Measurements from ENCODE around the gene SP140.
"Not testable (repeated sequence)": the region's sequence is repeated elsewhere in the genome, so short reads cannot be mapped to it uniquely, and the experiment has no call there.

Gene SP140

DNA sequence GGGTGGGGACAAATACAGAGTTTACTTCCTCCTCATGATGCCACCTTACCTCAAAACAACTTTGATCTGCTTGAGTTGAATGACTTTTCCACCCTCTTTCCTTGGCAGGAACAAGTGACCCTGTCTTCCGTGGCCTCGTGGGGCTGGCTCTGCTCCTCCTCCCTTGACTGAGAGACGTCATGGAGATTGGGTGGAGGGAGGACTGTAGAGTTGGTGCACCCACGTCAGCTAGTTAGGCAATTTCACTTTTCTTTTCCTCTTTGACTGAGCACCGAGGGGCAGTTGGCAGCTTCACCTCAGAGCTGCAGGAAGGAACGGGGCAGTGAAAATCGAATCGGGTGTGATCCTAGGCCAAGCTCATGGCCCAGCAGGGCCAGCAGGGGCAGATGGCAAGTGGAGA lies at the start of gene SP140:
Gene SP140 (plus strand): TSS at position 251 of the 400 bp plus-strand sequence. CDS start 109 bp downstream, at position 360.
- peak; percentile 73 to 81 for DNase-seq (ENCODE audit: low read depth in 2 of 2)

DNA sequence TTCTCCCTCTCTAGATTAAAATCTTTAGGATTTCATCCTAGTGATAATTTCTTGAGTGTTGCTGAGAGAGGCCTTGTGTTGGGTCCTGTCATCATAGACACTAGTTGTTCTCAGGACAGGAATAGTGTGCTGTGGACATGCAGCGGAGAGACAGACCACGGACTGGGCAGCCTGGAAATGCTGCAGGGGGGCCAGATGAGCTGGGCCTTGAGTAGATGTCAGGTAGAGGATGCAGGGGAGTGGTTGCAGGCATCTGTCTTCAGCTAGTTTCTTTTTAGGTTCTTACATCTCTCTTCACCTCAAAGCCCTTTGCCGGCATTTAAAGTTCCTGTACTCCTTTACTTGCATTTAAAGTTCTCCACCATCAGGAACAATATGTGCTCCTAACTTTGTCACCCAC lies 48.5 kb upstream of the SP140 start:
- no peak for DNase-seq (ENCODE audit: low read depth in 2 of 2)

DNA sequence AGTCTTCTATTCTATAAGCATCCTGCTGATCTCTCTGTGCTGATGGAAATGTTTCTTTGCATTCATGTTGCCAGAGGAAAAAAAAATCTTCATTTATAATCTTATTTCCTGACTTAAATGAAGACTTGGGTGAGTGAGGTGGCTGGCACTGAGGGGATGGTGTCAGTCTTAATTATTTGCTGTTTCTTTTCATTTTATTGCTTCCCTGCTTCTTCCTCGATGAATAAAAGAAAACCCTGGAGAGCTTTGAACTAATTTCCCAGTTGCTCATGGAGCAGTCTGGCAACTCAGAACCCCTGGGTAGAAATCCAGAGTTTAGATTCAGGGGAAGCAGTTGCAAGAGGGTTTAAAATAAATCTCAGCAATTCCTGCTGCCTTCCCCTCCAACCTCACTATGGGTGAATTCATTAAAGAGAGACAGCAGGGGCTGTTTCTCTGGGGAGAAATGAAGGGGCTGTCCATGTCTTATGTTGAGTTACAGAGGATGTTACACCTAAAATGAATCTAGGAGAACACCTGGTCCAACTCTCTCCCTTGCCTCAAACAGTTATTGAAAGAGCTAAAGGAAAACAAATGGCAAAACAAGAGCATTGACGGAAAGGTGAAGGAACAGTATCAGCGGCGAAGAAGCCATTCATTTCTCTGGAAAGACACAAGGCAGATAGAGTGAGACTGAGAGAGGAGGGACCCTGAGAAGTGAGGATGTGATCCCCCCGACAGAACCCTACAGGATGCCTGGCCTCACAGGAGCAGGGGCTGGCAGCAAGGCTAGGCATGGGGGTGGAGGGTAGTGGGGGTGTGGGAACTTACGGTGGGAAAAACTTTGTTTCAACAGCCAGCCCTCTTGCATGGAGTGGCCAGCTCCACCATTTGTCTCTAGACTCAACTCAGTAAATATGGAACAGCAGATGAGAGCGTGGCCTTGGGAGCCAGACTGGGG lies 46.7 kb upstream of the SP140 start:
- DNase-seq (ENCODE audit: low read depth in 2 of 2), result no peak

DNA sequence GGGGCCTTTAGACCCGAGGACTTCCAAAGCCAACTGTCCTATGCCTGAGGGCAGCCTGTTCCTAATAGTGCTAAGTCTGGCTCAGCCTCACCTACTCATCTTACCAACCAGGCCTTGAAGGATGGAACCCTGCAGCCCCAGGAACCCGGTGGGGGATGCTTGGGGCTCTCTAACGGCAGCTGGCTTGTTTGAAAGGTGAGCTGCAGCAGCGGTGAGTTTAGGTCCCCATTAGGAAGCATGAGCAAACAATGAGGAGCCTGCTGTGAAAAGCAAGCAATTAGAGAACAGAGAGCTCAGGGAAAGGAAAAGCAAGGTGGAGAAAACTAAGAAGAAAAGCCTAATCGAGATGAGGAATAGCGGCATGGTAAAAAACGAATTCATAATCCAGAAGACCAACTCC lies 45.6 kb upstream of the SP140 start:
- no peak for DNase-seq (ENCODE audit: low read depth in 2 of 2)

DNA sequence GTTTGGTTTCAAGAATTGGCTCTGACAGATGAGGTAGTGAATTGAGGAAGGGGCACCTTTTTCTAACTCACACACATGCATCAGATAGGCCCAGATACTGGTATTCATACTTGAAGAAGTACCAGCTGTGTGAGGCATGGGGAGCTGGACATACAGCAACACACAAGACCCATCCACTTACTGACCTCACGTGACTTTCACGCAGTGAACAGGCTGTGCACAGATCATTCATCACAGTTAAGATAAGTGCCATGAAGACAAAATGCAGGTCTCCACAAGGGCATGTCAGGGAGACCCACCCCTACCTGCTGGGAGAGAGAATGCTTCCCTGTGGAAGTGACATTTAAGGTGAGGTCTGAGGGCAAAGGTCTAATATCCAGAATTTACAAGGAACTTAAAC lies 44.3 kb upstream of the SP140 start:
- DNase-seq (ENCODE audit: low read depth in 2 of 2), result no peak

DNA sequence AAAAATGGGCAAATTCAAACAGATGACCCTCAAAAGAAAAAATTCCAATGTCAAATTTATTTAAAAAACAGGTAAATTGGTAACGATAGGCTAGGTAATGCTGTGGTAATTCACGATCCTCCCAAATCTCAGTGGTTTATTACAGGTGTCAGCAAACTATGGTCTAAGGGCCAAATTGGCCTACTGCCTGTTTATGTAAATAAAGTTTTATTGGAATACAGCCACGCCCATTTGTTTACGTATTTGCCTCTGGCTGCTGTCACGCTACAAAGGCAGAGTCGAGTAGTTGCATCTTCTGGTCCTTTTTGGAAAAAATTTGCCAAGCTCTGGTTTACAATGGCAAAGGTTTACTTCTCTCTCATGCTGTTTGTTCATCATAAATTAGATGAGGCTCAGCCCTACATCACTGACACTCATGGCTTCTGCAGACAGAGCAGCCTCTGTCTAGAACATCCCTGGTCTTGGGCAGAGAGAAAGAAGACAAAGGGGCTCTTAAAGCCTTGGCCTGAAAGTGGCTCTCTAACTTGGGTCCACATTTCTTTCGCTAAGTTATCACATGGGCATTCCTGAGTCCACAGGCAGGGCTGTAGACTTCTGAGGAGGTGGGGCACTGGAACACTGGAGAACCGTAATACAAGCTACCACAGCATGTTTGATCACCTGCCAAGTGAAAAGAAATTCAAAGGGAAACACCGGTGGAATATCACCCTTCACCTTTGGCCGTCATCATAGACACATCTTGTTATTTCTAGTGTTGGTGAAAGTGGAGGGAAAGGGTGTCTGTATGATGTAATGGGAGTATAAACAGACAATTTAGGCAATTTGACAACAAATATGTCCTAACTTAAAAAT lies 40.6 kb upstream of the SP140 start:
- DNase-seq (ENCODE audit: low read depth in 2 of 2), result no peak

DNA sequence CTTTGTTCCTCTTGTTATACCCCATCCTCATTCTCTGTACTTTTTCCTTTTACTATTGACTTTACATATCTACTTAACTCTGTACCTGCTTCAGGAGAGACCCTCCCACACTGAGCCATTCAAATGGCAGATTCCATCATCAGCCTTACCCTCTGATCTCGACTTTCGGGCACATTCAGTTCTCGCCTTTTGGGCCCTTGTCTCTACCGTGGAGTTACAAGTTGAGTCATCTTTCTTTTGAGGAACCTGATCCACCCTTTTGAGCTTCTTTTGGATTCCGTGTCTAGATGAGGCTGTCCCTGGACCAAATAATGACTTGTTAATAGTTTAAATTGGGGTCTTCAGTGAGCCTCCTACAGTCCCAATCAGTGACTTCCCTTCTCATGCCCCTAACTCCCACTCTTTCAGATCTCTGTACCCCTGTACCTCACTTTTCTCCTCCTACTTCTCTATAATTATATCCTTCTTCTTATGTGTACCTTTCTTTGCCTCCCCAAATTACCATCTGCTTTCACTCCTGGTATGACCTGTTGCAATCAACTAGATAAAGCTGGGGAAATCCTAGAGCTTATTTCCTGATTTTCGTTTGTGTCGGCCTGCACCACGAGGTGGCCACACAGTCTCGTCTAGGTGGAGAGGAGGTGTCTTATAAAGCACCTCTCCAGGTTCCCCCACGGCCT lies 23.0 kb upstream of the SP140 start:
- no peak for DNase-seq (ENCODE audit: low read depth in 2 of 2)

DNA sequence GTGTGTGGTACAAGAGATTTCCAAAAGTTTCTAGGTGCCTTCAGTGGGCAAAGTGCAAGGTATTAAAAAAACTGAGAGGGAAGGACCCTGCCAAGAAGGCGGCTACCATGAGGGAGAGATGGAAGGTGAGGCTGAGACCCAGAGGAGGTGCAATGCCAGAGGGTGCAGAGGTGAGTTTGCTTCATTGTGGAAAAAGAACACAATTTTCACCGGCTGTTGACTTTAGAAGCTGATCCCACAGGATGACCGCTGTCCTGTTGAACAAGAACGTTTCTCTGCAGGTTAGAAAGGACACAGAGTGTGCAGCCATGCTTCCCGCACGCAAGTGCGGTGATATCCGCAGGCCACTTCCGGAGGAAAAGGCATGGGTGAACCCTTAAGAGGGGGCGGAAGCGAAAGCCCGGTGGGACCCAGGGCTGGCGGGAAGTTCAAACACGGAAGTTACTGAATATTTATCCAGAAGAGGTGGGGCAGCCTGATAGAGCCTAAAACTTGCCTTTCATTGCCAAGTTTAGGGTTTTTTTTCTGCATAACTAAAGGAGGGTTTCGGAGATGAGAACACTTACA lies 22.3 kb upstream of the SP140 start:
- no peak for DNase-seq (ENCODE audit: low read depth in 2 of 2)

DNA sequence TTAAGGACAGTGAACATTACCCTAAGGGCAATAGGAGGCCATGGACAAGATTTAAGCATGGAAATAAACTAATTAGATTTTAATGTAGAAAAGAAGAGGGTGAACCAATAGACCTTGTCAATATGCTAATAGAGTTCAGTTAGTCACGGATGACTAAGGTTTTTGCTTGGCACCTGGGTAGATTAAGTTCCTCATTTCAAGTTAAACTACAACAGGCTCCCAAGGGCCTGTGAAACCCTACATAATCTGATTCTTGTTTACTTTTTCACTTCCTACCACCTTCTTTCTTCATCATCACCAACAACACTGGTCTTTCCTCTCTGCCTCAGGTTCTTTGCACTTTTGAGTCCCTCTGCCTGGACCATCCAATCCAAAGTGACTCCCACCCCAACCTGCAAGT lies 20.5 kb upstream of the SP140 start:
- DNase-seq (ENCODE audit: low read depth in 2 of 2), result no peak

DNA sequence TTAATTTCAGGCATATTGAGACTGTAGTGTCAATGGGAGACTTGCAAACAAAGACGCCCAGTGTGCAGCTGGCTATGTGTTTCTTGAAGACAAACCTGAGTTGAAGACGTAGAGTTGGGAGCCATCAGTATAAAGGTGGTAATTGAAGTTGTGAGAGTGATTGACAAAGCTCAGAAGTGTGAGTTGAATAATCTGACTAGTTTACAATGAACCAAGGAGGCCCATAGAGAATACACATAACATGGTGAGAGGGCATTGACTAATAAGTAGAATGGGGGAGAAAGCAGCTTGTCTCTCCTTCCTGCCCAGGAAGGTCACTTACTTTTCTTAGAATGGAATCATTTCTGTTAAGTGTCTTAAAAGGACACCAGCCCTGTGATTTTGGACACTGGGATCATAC lies 19.8 kb upstream of the SP140 start:
- DNase-seq (ENCODE audit: low read depth in 2 of 2), result no peak

DNA sequence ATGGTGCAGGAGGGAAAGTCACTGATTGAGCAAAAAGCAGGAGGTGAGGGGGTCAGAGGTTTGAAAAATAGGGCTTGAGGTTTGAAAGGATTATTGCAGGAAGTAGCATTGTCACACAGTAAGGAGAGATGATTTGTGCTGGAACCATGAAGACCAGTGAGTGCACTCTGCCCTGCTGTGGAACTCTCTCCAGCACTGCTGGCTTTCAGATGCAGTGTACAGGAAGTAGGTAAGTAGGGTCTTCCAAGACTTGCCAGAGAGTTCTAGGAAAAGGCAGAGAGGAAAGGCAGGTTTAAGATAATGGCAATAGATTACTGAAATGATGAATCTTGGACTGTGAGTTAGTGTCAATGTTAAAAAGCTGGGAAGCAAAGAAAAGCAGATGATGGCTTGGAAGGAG lies 17.0 kb upstream of the SP140 start:
- DNase-seq (ENCODE audit: low read depth in 2 of 2), result no peak

DNA sequence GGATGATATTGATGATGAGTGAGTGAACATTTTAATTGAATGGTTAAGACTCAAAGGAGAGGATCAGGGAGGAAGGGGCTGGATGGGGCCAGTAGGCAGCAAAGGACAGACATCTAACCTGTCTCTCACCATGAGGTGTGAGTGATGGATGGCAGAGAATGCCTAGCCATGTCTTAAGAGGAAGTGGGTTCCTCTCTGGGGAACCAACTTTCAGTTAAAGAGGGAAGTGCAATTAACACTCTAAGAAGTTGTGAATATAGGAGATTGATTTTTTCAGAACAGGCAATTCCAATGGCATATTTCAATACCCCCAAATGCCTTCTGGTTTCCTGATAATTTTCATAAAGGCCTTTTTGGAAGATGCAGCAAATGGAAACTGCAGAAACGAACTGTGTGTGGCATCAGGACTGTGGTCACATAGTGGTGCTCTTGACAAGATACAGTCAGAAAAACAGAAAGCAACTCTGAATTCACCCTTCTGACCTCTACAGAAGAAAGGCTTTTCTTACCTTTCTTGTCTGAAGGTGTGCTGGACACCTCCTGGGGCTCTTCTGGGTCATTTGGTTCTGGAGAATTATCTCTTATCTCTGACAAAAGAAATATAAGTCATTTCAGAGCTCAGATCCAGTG lies 16.0 kb upstream of the SP140 start:
- no peak for DNase-seq (ENCODE audit: low read depth in 2 of 2)

DNA sequence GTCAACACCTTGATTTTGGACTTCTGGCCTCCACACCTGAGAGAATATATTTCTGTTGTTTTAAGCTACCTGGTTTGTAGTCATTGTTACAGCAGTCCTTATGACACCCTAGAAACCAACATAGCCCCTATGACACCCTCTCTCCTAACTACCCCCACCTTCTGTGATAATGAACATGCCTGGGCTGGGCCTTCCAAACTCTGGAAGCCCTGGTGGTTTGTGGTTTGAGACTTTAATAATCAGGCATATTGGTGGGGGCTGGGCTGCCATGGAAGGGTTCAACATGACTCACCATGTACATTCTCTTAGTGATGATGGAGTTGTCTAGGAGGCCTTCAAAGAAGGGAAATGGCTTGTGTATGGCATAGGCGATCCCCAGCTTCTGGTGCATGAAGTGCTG lies 9.0 kb upstream of the SP140 start:
- no peak for DNase-seq (ENCODE audit: low read depth in 2 of 2)

DNA sequence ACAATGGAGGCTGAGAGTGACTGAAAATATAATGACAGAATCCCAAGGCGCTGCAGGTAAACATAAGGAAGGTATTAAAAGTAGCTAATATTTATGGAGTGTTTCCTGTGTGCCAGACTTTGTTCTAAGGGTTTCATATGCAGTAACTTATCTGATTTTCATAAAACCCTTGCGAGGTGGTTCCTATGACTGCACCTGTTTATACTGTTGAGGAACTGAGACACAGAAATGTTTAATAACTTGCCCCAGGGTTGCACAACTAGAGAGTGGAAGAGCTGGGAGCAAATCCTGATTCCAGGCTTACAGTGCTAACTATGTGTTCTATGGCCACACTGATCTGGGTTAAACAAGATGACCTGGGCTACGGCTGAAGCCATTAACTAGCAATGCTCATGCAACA lies 8.1 kb upstream of the SP140 start:
- DNase-seq (ENCODE audit: low read depth in 2 of 2), result no peak

DNA sequence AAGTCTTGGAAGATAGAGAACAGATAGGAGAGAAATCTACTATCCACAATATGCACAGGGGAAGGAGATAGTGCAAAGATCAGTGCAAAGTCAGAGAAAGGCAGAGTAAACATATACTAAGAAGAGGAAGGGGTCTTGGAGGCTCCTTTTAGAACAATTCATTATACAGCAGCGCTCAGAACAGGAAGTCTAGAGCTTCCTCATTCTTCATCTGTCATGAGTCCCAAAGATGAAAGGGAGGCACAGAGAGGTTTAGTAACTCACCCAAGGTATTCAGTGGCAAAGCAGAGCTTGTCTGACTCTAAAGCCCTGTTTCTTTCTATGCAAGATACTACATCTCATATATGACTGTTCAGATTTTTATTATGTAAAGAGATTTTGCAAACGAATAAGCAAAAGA lies 7.1 kb upstream of the SP140 start:
- no peak for DNase-seq (ENCODE audit: low read depth in 2 of 2)

DNA sequence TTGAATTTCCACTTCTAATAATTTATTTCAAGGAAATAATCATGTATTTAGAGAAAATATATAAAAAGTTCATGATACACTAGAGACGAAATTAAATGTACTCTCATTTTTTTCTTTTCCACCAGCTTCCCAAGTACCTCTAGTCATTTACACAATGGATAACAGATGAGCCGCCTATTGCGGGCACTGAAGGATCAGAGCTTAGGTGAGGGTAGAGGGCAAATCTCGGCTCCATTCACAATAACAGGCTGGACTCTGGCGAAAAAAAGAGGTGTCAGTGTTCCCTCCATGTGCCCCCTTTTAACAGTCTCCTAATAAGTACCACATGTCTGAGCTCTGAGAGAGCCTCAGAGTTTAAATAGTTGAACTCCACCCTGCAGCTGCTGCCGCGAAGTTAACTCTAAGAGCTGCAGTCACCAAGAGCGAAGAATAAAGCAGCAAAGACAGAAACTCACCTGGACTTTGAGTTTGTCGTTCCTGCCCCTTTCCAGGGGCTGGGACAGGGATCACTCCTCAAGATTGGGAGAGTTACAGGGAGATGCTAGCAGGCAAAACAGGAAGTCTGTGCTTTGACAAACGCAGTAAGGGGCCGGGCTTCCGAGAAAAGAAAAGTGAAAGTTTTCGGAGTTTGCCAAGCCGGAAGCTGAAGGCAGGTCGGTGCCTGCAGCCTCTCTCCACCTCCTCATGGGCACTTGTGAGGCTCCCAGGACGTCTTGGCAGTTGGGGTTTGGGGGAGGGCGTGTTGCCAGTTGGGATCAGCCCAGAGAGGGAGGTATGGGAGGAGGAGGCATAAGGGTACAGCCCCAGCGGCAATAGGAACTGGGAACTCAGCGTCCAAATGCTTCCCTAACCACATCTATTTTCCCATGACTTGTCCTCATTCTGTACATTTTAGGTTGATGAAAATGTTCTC lies 5.9 kb upstream of the SP140 start, which contains the start of gene SP110:
Gene SP110 (minus strand): TSS at position 566 of the 913 bp plus-strand sequence. CDS start 3,057 bp downstream, outside the sequence.
- DNase-seq (ENCODE audit: low read depth in 2 of 2), result peak; percentile 61 to 67

DNA sequence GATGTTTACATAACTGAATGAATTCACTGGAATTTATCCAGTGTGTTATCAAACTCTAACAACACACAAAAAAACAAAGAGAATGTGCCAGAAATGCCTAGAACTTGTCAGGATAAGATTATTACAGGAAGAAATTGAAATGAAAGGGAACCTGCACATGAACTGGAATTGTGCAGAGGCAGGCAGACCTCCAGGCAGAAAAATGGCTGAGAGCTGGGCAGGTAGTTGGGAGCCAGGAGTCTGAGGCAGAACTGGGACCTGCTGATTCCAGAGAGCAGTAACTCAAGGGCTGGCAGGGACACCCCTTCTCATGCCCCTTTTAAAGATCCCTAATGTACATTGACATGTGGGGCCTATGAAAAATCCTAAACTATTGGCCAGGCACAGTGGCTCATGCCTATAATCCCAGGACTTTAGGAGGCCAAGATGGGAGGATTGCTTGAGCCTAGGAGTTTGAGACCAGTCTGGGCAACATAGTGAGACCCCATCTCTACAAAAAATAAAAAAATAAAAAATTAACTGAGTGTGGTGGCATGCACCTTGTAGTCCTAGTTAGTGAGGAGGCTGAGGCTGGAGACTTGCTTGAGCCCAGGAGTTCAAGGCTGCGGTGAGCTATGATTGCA lies 5.1 kb upstream of the SP140 start:
- DNase-seq (ENCODE audit: low read depth in 2 of 2), result no peak

DNA sequence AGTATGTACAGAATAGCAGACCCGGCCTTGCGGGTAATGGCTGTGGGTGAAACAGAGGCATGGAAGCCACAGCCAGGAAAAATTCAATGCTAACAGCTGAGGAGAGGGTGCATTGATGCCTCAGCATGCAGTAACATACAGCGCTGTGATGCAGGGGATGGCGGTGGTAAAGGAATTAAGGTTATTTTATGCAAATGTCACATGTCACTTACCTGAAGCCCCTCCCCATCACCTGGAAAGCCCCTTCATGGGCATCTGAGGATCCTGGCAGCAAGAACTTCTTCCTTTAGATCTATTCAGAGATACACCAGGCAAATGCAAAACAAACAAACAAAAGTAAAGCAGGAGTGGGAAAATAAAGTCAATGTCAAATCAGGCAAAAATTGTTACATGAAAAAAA lies 4.0 kb upstream of the SP140 start:
- DNase-seq (ENCODE audit: low read depth in 2 of 2), result no peak

DNA sequence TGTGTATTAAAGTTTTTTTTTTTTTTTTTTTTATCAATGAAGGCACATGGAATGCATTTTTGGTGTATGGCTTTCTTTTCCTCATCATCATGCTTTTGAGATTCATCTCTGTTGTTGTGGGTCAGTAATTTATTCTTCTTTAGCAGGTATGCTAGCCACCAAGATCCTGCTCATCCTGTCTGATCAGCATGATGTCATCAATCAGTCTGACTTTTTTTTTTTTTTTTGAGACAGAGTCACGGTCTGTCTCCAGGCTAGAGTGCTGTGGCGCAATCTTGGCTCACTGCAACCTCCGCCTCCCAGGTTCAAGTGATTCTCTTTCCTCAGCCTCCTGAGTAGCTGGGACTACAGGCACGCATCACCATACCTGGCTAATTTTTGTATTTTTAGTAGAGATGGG lies 2.7 kb upstream of the SP140 start:
- DNase-seq (ENCODE audit: low read depth in 2 of 2), result not testable (repeated sequence)

DNA sequence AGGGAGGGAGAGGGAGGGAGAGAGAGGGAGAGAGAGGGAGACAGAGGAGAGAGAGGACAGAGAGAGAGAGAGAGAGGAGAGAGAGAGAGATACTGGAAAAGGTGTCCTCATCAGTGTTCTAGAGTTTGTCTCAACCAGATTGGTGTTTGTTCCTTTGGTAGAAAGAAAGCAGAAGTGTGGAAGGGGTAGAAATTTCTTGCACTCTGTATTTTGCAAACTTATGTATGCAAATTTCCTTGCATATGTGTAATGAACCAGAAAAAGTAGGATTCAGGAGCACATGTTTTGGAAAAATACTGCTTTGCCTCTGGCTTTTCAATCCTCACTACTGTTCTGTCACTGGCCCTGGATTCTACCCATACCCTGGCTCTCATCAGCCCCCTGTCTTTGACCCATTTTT lies 1.1 kb upstream of the SP140 start:
- no peak for DNase-seq (ENCODE audit: low read depth in 2 of 2)
